GM21619 (cell line): ENCODE measurements around the gene FUT8.

ENCODE experiments used
- ATAC-seq: cut with Tn5 transposase; IDR thresholded peaks from one replicate; pipeline ENCODE4 v1.9.1; 2021; ENCODE audit not compliant: unreplicated experiment

Gene FUT8

GRCh38 chr14:65550779-65551643, 138.5 kb downstream of the FUT8 start:
- ATAC-seq = no peak

GRCh38 chr14:65552724-65553123, 140.2 kb downstream of the FUT8 start:
- no peak for ATAC-seq

- ATAC-seq = no peak
These were observed 142.3 kb downstream of the FUT8 start for GRCh38 chr14:65554837-65555236.

GRCh38 chr14:65555358-65555757, 142.8 kb downstream of the FUT8 start:
- no peak for ATAC-seq

- no peak for ATAC-seq
These were observed 145.8 kb downstream of the FUT8 start for GRCh38 chr14:65558363-65558762.

GRCh38 chr14:65560340-65561027, 148.0 kb downstream of the FUT8 start:
- no peak for ATAC-seq

GRCh38 chr14:65564370-65564769, 151.8 kb downstream of the FUT8 start:
- no peak for ATAC-seq

- ATAC-seq = no peak
These were observed 153.4 kb downstream of the FUT8 start for GRCh38 chr14:65565948-65566347.

GRCh38 chr14:65566820-65567522, 154.4 kb downstream of the FUT8 start:
- no peak for ATAC-seq

GRCh38 chr14:65574611-65575010, 162.1 kb downstream of the FUT8 start:
- no peak for ATAC-seq

GRCh38 chr14:65575389-65575788, 162.9 kb downstream of the FUT8 start:
- ATAC-seq = no peak

GRCh38 chr14:65580973-65581372, 168.4 kb downstream of the FUT8 start:
- ATAC-seq = no peak

GRCh38 chr14:65581378-65581777, 168.8 kb downstream of the FUT8 start:
- no peak for ATAC-seq

- ATAC-seq = no peak
These were observed 169.3 kb downstream of the FUT8 start for GRCh38 chr14:65581799-65582198.

- no peak for ATAC-seq
These were observed 172.7 kb downstream of the FUT8 start for GRCh38 chr14:65585216-65585615.

GRCh38 chr14:65588426-65589140, 176.1 kb downstream of the FUT8 start:
- no peak for ATAC-seq

GRCh38 chr14:65594153-65594881, 181.8 kb downstream of the FUT8 start:
- ATAC-seq = no peak

GRCh38 chr14:65594882-65595237, 182.3 kb downstream of the FUT8 start:
- no peak for ATAC-seq

- ATAC-seq = no peak
These were observed 186.8 kb downstream of the FUT8 start for GRCh38 chr14:65599375-65599774.

GRCh38 chr14:65600742-65601141, 188.2 kb downstream of the FUT8 start:
- no peak for ATAC-seq

- ATAC-seq = no peak
These were observed 192.0 kb downstream of the FUT8 start for GRCh38 chr14:65604535-65604934.
